Lung (tissue), 12 donors: Measurements from ENCODE around the gene ZRANB1. TPM values are rescaled to one million over a fixed set of nuclear protein-coding genes. Genes with fewer than 3 reads are reported as not detected.

Source experiments
- ATAC-seq: fragments of 200-7000 bp; cut with Tn5 transposase; one replicate; pipeline ENCODE4 v1.9.1; 2020; ENCODE audit warnings: moderate number of reproducible peaks; ENCODE audit not compliant: insufficient read depth, low FRiP score
- DNase-seq, 3 donors: peaks; one replicate each; pipeline ENCODE4 v3.0.0-alpha.2; 2013 to 2017
- H3K27ac ChIP-seq, 2 donors: one replicate each; pipeline ENCODE4 v1.5.1; 2013; ENCODE audit warnings: mild to moderate bottlenecking in 2 of 2, moderate library complexity in 2 of 2, control low read depth in 1 of 2, inconsistent platforms in 1 of 2, low read depth in 1 of 2, low read length in 1 of 2
- H3K27me3 ChIP-seq, 3 donors: one replicate each; pipeline ENCODE4 v1.5.1; 2013; ENCODE audit warnings: low read length in 2 of 3; ENCODE audit not compliant: control insufficient read depth in 3 of 3, insufficient read depth in 3 of 3
- H3K36me3 ChIP-seq, 4 donors: one replicate each; pipeline ENCODE4 v1.5.1; 2013; ENCODE audit warnings: low read length in 4 of 4, mild to moderate bottlenecking in 1 of 4, moderate library complexity in 1 of 4; ENCODE audit not compliant: control insufficient read depth in 4 of 4, insufficient read depth in 4 of 4
- H3K4me1 ChIP-seq, 5 donors: one replicate each; pipeline ENCODE4 v1.5.1; 2013; ENCODE audit warnings: low read length in 5 of 5, mild to moderate bottlenecking in 2 of 5, moderate library complexity in 1 of 5; ENCODE audit not compliant: control insufficient read depth in 5 of 5, insufficient read depth in 5 of 5
- H3K4me3 ChIP-seq: one replicate; pipeline ENCODE4 v1.5.1; 2013; ENCODE audit warnings: mild to moderate bottlenecking, control low read depth, moderate library complexity
- H3K9ac ChIP-seq, 2 donors: one replicate each; pipeline ENCODE4 v1.5.1; 2013; ENCODE audit warnings: low read length in 2 of 2, control low read depth in 1 of 2; ENCODE audit not compliant: insufficient read depth in 1 of 2
- H3K9me3 ChIP-seq, 4 donors: one replicate each; pipeline ENCODE4 v1.5.1; 2013; ENCODE audit warnings: low read length in 3 of 4, mild to moderate bottlenecking in 1 of 4, moderate library complexity in 1 of 4; ENCODE audit not compliant: control insufficient read depth in 4 of 4, insufficient read depth in 3 of 4
- CTCF ChIP-seq: IDR thresholded peaks from 2 replicates; pipeline ENCODE4 v1.5.1; 2012; ENCODE audit warnings: mild to moderate bottlenecking; ENCODE audit errors: control extremely low read depth, extremely low read depth
- WGBS, 2 donors: extraction: QIAGEN DNeasy Blood & Tissue Kit; methylation state at CpG; one replicate each; pipeline ENCODE4 v1.1.7; 2013; 5-methylcytosine and 5-hydroxymethylcytosine counted together
- polyA plus RNA-seq, 2 donors: library from polyadenylated mRNA; stranded (reverse); fragments of 200-250 nt; gene quantifications; one replicate each; pipeline ENCODE4 v1.2.1, GENCODE V29; 2013
- total RNA-seq, 2 donors: library from RNA; depleted of rRNA in 1 of 2; stranded (reverse); fragments of >200 nt in 1 of 2; gene quantifications; one replicate each; pipeline ENCODE4 v1.2.1, GENCODE V29; 2014 to 2021
- donor health status: control.
- donor health status: control.
- donor health status: Bipolar disorder and iron deficiency.
- donor health status: healthy.
- donor health status: DM: yes; HTN: yes; CAD: no.

The ZRANB1 gene
- total and polyA plus RNA-seq, 4 donors = 6.3 to 45.5 (median 10.8) TPM

GRCh38 chr10:125002047-125002422, 60.1 kb downstream of the ZRANB1 start:
- Histone ChIP-seq H3K9ac (peak overlapping the region in 1 of 2 donors; percentile 65), H3K27me3 (no peaks in the 10 kb centered on the region), H3K4me1 (peaks cover 6 to 48% (median 31%) of the 10 kb centered on the region in 5 donors), H3K4me3 (no peak overlapping the region), H3K27ac (peak overlapping the region in 1 of 2 donors; percentile 23), H3K36me3 (peaks cover 0 to 54% (median 25%) of the 10 kb centered on the region in 4 donors), H3K9me3 (no peaks in the 10 kb centered on the region)
- no peak for TF ChIP-seq CTCF
- 82 to 89% methylated on average over 12 of the region's 12 CpGs for WGBS, 2 donors
- ATAC-seq (no peak), DNase-seq (no peak)

- no peak for TF ChIP-seq CTCF
- peak in 1 of 3 donors; percentile 11 for DNase-seq
- no peak overlapping the region for H3K9ac ChIP-seq
- no peak for ATAC-seq
- peaks cover 0 to 48% (median 21%) of the 10 kb centered on the region in 4 donors for H3K36me3 ChIP-seq
- no peaks in the 10 kb centered on the region for H3K27me3 ChIP-seq
- H3K27ac ChIP-seq = peak overlapping the region in 1 of 2 donors; percentile 23
- no peaks in the 10 kb centered on the region for H3K9me3 ChIP-seq
- peaks cover 6 to 48% (median 31%) of the 10 kb centered on the region in 5 donors for H3K4me1 ChIP-seq
- 92 to 93% methylated on average over 28 of the region's 28 CpGs for WGBS, 2 donors
- H3K4me3 ChIP-seq = no peak overlapping the region
Observed at GRCh38 chr10:125002423-125003145, 60.7 kb downstream of the ZRANB1 start.

GRCh38 chr10:125003146-125003900, 61.4 kb downstream of the ZRANB1 start:
- peaks cover 0 to 41% (median 18%) of the 10 kb centered on the region in 4 donors for H3K36me3 ChIP-seq
- no peaks in the 10 kb centered on the region for H3K27me3 ChIP-seq
- peak in 1 of 3 donors; percentile 9 for DNase-seq
- peaks cover 6 to 47% (median 31%) of the 10 kb centered on the region in 5 donors for H3K4me1 ChIP-seq
- 90 to 92% methylated on average over 31 to 34 of the region's 34 CpGs for WGBS, 2 donors
- H3K9ac ChIP-seq = no peak overlapping the region
- ATAC-seq = no peak
- H3K4me3 ChIP-seq = no peak overlapping the region
- H3K9me3 ChIP-seq = no peaks in the 10 kb centered on the region
- no peak for TF ChIP-seq CTCF
- no peak overlapping the region for H3K27ac ChIP-seq
